GM23338 (cell line): Measurements from ENCODE around the gene RSRC1.

Experiments used
- CREB1 ChIP-seq: fragments of 250-450 bp; sonication (Bioruptor Pico); IDR thresholded peaks from 2 replicates; pipeline ENCODE4 v1.5.0; 2020; ENCODE audit warnings: low read depth, mild to moderate bottlenecking, moderate library complexity
- CTCF ChIP-seq, 2 experiments: fragments of 200-600 bp in 1 of 2; sonication (generic) in 1 of 2; conservative IDR thresholded peaks; 2 replicates each; pipeline versions ENCODE4 v1.5.1 to v1.6.1; 2016 to 2017; ENCODE audit warnings: antibody characterized with exemption in 2 of 2, low read depth in 2 of 2, mild to moderate bottlenecking in 2 of 2, moderate library complexity in 1 of 2
- EZH2 ChIP-seq: fragments of 200-600 bp; sonication (generic); IDR thresholded peaks from one replicate; pipeline ENCODE4 v1.8.0; 2017; ENCODE audit warnings: antibody characterized with exemption, mild to moderate bottlenecking, low read depth; ENCODE audit not compliant: unreplicated experiment
- EZH2phosphoT487 ChIP-seq: fragments of 200-600 bp; sonication (generic); IDR thresholded peaks from one replicate; pipeline ENCODE4 v1.8.1; 2018; ENCODE audit warnings: antibody characterized with exemption; ENCODE audit not compliant: unreplicated experiment
- JUNB ChIP-seq: IDR thresholded peaks from one replicate; pipeline ENCODE4 v1.6.1; 2016; ENCODE audit warnings: antibody characterized with exemption; ENCODE audit not compliant: unreplicated experiment
- POLR2AphosphoS5 ChIP-seq: IDR thresholded peaks from 2 replicates; pipeline ENCODE4 v1.6.1; 2016; ENCODE audit warnings: antibody characterized with exemption, low read depth
- REST ChIP-seq: IDR thresholded peaks from one replicate; pipeline ENCODE4 v1.6.1; 2018; ENCODE audit warnings: antibody characterized with exemption; ENCODE audit not compliant: unreplicated experiment
- STAT1 ChIP-seq: IDR thresholded peaks from one replicate; pipeline ENCODE4 v1.6.1; 2016; ENCODE audit warnings: antibody characterized with exemption; ENCODE audit not compliant: unreplicated experiment

GRCh38 chr3:158109295-158109803 is 540 bp upstream of the RSRC1 start:
- TF ChIP-seq EZH2 (peak; percentile 54), CTCF (conservative IDR thresholded peaks at IDR 0.05; ENCODE audit: low read depth in 2 of 2) (no peak), POLR2AphosphoS5 (no peak), STAT1 (no peak), REST (no peak), EZH2phosphoT487 (no peak), JUNB (no peak), CREB1 (CRISPR knock-in tag) (no peak)
